ENCODE data around the gene CFAP74.

CFAP74 gene

GRCh38 chr1:1875932-1876331 is 127.7 kb downstream of the CFAP74 start:
- Histone ChIP-seq H3K9ac (ENCODE audit: low read length) (no peak overlapping the region), H3K4me3 (ENCODE audit: low read depth in 1 of 2, low read length in 2 of 2) (no peak overlapping the region), H3K4me1 (ENCODE audit: insufficient read depth, low read length) (peaks cover 63% of the 10 kb centered on the region), H3K36me3 (ENCODE audit: insufficient read depth, low read length) (peaks cover 24% of the 10 kb centered on the region), H3K27me3 (ENCODE audit: control insufficient read depth in 1 of 2, insufficient read depth in 2 of 2, low read length in 2 of 2) (no peaks in the 10 kb centered on the region), H3K9me3 (ENCODE audit: low read length) (no peaks in the 10 kb centered on the region), H3K27ac (ENCODE audit: low read depth, low read length) (no peak overlapping the region)

GRCh38 chr1:1874901-1875300 is 128.7 kb downstream of the CFAP74 start:
- H3K4me3 ChIP-seq (ENCODE audit: low read depth in 1 of 2, low read length in 2 of 2): no peak overlapping the region
- no peaks in the 10 kb centered on the region for H3K9me3 ChIP-seq (ENCODE audit: low read length)
- no peak overlapping the region for H3K9ac ChIP-seq (ENCODE audit: low read length)
- peaks cover 59% of the 10 kb centered on the region for H3K4me1 ChIP-seq (ENCODE audit: insufficient read depth, low read length)
- H3K27ac ChIP-seq (ENCODE audit: low read depth, low read length): no peak overlapping the region
- no peaks in the 10 kb centered on the region for H3K27me3 ChIP-seq (ENCODE audit: control insufficient read depth in 1 of 2, insufficient read depth in 2 of 2, low read length in 2 of 2)
- peaks cover 24% of the 10 kb centered on the region for H3K36me3 ChIP-seq (ENCODE audit: insufficient read depth, low read length)

GRCh38 chr1:1873186-1873585 is 130.4 kb downstream of the CFAP74 start:
- Histone ChIP-seq H3K27me3 (ENCODE audit: control insufficient read depth in 1 of 2, insufficient read depth in 2 of 2, low read length in 2 of 2) (no peaks in the 10 kb centered on the region), H3K4me1 (ENCODE audit: insufficient read depth, low read length) (peaks cover 51% of the 10 kb centered on the region), H3K36me3 (ENCODE audit: insufficient read depth, low read length) (peaks cover 20% of the 10 kb centered on the region), H3K4me3 (ENCODE audit: low read depth in 1 of 2, low read length in 2 of 2) (no peak overlapping the region), H3K9ac (ENCODE audit: low read length) (no peak overlapping the region), H3K27ac (ENCODE audit: low read depth, low read length) (no peak overlapping the region), H3K9me3 (ENCODE audit: low read length) (no peaks in the 10 kb centered on the region)

GRCh38 chr1:1872329-1872994 is 131.1 kb downstream of the CFAP74 start:
- Histone ChIP-seq H3K9me3 (ENCODE audit: low read length) (no peaks in the 10 kb centered on the region), H3K36me3 (ENCODE audit: insufficient read depth, low read length) (peaks cover 20% of the 10 kb centered on the region), H3K9ac (ENCODE audit: low read length) (no peak overlapping the region), H3K4me3 (ENCODE audit: low read depth in 1 of 2, low read length in 2 of 2) (no peak overlapping the region), H3K4me1 (ENCODE audit: insufficient read depth, low read length) (peaks cover 45% of the 10 kb centered on the region), H3K27ac (ENCODE audit: low read depth, low read length) (no peak overlapping the region), H3K27me3 (ENCODE audit: control insufficient read depth in 1 of 2, insufficient read depth in 2 of 2, low read length in 2 of 2) (no peaks in the 10 kb centered on the region)
